ENCODE measurements around the gene ACAP1.
"Not testable (repeated sequence)": the region's sequence is repeated elsewhere in the genome, so short reads cannot be mapped to it uniquely, and the experiment has no call there.

Gene ACAP1

DNA sequence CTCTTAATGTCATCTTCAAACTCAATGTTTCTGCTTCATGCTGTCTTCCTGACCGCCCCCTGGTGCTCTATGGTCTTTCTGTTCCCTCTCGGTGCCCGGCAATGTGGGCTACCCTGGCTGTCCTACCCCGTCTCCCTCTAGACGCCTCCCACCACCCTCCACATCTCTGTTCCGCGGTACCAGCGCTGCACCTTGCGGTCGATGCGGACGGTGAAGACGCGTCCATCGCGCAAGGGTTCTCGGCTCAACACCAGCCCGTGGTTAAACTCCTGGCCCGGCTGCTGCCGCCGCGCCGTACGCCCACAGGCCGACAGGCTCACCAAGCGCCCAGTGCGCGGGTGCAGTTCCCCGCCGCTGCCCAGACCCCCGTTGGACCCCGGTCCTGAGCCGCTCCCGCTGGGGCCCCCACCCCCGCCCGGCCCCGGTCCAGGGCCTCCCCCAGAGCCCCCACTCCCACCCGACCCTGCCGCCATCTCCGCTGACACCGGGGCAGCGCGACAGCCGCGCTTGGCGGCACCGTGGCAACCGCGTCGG, 7.4 kb upstream of the ACAP1 start, which contains the start of gene NEURL4:
Gene NEURL4, minus strand, starts transcription at position 496 of the 534 bp plus-strand sequence. Its CDS starts 23 bp downstream, at position 473.
- DNase-seq (ENCODE audit: low spot score) = no peak

DNA sequence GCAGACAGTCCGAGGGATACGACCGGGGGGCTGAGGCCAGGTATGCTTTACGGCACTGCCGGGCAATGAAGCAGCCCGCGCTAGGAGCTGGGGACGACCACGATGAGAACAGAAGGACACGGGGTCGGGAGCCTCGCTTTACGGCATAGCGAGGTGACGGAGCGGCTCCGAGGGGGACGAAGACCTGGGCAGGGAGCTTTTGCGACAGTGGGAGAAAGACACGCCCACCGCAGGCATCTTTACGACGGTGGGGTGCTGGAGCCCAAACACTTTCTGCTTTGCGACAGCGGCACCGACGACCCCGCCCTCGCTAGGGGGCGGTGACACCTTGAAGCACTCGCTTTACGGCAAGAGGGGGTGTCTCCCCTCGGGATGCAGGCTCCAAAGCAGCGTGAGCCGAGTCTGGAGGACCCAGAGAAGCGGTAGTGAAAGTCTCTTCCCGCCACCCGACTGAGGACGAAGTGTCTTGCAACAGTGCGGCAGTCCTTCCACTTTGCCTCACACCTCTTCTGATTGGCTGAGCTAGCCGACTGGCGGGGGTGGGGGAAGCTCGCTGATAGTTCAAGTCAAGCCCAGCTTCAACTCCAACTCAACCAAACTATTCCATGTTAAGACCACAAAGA, 6.8 kb upstream of the ACAP1 start:
- DNase-seq (ENCODE audit: low spot score) = peak; percentile 96

DNA sequence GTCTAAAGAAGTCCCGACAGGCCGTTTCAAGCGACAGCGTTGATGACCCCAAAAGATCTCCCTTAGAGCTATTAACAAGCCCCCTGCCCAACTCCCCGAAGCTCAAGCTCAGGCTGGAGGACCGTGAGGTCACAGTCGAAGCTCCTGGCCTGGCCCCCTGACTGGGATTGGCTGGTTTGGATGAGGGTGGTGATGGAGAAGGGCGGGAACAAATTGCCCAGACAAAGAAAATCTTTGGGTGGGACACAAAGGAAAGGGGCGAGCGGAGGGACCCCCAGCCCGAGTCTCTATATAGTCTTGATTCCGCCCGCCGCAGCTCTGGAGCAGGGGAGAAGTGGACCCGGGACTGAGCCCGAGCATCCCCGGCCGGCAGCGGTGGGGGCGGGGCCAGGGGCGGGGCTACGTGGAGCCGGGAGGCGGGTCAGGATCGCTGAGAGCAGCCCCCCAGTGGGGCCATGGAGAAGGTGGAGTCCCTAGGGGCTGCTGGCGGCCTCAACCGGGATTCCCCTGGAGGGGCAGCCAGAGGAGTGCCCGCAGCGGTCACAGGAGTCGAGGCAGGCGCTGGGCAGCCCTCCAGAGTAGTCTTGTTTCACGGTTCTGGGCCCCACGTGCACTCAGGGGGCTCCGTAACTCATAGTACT, 6.2 kb upstream of the ACAP1 start:
- DNase-seq (ENCODE audit: low spot score) = peak; percentile 72

DNA sequence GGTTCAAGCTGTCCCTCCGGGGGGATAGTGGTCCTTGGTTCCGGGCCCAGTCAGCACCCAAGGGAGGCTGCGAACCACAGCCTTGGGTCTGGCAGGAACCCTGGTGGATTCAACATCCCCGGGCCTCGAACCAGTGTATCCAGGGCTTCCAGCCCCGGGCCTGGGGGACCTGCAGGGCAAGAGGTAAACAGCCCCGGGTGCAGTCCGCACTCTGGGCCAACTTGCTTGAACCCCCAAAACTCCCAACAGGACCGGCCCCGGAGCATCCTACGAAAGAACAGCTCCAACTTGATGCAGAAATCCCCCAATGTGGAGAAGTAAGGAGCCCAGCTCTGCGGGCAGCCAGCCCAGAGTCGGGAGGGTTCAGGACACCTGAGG, 5.7 kb upstream of the ACAP1 start:
- no peak for DNase-seq (ENCODE audit: low spot score)

DNA sequence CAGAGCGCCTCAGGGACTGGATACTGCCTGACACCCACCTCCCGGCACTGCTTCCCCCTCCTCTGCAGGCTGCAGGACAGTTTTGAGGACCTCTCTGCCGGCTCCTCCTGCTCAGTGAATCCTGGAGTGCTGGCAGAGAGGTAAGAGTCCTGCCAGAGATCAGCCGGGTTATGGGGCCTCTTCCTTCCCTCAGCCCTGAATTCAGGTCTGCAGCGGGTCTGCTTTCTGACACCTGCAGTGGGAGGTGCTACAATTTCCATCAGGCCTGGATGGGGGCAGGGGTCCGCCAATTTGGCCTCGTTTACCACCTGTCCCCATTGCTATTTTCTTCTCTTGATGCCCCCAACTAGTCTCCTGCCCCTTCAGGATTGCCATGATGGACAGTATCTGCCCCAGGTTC, 4.2 kb upstream of the ACAP1 start:
- no peak for DNase-seq (ENCODE audit: low spot score)

DNA sequence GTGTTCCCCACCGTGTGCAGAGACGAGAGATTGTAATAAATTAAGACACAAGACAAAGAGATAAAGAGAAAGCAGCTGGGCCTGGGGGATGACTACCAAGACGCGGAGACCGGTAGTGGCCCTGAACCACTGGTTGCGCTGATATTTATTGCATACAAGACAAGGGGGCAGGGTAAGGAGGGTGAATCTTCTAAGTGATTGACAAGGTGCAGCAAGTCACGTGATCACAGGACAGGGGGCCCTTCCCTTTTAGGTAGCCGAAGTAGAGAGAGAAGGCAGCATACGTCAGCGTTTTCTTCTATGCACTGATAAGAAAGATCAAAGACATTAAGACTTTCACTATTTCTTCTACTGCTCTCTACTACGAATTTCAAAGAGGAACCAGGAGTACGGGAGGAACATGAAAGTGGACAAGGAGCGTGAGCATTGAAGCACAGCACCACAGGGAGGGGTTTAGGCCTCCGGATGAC, 3.7 kb upstream of the ACAP1 start:
- DNase-seq (ENCODE audit: low spot score) = not testable (repeated sequence)

DNA sequence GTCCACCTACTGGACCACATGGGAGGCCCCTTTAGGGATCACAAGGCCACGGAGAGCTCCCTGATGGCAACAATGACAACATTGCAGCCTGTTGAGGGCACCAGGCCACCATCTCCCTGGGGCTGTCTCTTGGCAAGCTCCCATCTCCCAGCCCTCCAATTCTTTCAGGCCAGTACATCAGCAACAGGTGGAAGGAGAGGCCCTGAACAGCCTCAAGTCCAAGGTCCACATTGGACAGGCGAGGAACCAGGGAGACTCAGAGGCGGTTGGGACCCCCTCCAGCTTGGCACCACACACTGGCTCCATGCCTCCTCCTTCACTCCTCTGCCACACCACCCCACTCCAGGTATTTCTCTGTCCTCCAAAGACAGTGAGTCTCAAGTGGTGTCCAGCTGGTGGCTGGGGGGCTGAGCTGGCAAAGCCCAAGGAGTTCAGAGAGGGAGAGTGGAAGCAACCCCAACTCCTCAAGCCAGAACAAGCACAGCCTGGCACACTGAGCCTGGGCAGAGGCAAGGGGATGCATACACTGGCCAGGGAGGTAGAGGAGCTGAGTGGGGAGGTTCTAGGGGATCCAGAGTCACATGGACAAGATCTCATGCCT, 1.3 kb upstream of the ACAP1 start:
- no peak for DNase-seq (ENCODE audit: low spot score)

DNA sequence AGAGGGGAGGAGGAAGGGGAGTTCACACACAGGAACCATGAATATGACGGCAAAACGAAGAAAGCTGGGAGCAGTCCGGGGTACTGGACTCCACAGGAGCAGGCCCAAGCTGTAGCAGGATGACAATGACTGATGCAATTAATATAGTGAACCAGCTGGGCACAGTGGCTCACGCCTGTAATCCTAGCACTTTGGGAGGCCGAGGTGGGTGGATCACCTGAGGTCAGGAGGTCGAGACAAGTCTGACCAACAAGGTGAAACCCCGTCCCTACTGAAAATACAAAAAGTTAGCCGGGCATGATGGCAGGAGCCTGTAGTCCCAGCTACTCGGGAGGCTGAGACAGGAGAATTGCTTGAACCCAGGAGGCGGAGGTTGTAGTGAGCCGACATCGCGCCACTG, 564 bp upstream of the ACAP1 start:
- not testable (repeated sequence) for DNase-seq (ENCODE audit: low spot score)

DNA sequence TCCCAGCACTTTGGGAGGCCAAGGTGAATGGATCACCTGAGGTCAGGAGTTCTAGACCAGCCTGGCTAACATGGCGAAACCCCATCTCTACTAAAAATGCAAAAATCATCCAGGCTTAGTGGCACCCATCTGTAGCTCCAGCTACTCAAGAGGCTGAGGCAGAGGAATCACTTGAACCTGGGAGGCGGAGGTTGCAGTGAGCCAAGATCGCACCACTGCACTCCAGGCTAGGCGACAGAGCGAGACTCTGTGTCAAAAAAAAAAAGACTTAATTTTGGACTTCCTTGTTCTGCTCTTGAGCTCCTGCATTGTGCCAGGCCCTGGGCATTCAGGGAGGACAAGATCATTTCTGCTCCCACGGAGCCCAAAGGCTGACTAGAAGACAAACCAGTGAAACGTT, 1.3 kb downstream of the ACAP1 start:
- not testable (repeated sequence) for DNase-seq (ENCODE audit: low spot score)

DNA sequence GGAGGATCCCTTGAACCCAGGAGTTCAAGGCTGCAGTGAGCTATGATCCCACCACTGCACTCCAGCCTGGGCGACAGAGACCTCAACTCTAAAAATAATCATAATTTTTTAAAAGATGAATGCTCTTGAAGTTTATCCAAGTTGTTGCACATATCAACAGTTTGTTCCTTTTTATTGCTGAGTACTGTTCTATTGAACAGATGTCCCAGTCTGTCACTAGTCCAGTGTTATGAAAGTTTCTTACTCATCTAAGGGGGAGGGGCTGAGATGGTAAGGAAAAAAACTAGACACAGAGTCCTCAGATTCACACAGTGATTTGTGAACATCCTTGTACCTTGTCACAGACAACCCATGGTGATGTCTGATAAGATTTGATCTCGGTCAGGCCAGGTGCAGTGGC, 3.9 kb downstream of the ACAP1 start:
- no peak for DNase-seq (ENCODE audit: low spot score)

DNA sequence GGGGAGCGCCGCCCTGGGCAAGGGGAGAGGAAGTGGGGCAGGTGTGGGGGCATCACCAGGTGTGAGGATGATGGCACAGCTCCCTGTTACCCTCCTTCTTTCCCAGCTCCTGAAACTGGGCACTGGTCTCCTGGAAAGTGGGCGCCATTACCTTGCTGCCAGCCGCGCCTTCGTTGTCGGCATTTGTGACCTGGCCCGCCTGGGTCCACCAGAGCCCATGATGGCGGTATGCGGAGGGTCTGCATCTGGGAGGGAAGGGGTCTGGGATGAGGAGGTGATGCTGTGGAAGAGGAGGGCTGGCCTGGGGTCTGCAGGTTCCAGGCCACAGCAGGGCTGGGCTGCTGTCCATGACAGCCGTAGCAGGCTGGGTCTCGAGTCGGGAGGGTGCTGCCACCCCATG, 5.5 kb downstream of the ACAP1 start:
- no peak for DNase-seq (ENCODE audit: low spot score)

DNA sequence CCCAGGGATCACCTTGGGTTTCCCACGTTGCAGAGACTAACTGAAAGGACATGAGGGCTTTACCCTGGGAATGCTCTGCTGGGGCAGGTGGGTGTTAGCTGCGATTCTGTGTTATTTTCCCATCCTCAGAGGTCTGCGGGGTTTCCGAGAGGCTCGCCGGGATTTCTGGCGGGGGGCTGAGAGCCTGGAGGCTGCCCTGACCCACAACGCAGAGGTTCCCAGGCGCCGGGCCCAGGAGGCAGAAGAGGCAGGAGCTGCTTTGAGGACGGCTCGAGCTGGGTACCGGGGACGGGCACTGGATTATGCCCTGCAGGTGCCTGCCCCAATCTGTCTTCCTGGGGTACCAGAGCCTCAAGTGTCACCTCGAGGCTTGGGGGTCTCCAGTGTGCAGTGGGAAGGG, 6.9 kb downstream of the ACAP1 start:
- no peak for DNase-seq (ENCODE audit: low spot score)

DNA sequence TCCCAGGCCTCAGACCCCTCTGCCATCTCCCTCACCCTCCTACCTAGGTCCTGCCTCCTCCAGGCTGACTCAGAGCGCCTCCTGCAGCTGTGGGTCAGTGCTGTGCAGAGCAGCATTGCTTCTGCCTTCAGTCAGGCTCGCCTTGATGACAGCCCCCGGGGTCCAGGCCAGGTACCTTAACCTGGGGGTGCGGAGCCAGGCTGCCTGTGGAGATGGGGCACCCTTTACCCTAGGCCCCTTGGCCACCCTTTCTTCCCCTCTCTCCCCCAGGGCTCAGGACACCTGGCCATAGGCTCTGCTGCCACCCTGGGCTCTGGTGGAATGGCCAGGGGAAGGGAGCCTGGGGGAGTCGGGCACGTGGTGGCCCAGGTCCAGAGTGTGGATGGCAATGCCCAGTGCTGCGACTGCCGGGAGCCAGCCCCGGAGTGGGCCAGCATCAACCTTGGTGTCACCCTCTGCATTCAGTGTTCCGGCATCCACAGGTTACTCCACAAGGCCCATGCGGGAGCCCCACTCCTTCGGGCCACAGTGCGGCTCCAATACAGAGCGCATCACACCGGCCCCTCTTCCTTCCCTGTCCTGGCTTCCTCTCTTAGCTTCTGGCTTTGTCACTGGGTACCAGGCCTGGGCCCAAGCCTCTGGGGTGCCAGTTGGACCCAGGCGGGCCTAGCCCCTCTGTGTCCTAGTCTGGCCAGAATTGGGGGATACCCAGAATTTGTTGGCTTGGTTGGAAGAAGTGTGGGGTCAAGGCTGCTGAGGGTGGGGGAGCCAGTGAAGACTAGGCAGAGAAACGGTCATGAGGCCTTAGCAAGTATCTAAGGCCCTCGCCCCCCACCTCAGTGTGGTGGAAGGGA, 10.7 kb downstream of the ACAP1 start:
- DNase-seq (ENCODE audit: low spot score) = no peak

DNA sequence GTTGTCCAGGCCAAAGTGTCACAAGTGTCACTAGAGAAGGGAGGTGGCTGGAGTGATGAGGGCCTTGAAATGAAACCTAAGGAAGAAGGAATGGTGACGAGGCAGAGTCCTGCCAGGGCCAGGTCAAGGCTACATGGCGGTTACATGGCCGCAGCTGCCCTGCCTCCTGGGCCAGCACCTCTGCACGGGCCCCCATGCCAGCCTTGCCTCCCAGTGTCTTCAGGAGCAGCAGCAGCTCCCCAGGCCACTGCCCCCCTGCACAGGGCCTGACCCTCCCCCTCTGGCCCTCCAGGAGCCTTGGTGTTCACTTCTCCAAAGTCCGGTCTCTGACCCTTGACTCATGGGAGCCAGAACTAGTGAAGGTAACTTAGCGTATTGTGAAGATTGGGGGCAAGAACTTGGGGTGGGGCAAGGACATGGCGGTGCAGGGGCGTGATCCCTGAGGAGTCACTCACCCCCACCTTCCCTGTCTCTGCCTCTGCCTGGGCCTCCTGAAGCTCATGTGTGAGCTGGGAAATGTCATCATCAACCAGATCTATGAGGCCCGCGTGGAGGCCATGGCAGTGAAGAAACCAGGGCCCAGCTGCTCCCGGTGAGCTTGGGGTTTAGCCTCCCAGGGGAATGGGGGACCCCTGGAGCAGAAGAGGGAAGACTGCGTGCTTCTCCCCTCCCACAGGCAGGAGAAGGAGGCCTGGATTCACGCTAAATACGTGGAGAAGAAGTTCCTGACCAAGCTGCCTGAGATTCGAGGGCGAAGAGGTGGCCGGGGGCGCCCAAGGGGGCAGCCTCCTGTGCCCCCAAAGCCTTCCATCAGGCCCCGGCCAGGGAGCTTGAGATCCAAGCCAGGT, 11.5 kb downstream of the ACAP1 start:
- DNase-seq (ENCODE audit: low spot score) = no peak

DNA sequence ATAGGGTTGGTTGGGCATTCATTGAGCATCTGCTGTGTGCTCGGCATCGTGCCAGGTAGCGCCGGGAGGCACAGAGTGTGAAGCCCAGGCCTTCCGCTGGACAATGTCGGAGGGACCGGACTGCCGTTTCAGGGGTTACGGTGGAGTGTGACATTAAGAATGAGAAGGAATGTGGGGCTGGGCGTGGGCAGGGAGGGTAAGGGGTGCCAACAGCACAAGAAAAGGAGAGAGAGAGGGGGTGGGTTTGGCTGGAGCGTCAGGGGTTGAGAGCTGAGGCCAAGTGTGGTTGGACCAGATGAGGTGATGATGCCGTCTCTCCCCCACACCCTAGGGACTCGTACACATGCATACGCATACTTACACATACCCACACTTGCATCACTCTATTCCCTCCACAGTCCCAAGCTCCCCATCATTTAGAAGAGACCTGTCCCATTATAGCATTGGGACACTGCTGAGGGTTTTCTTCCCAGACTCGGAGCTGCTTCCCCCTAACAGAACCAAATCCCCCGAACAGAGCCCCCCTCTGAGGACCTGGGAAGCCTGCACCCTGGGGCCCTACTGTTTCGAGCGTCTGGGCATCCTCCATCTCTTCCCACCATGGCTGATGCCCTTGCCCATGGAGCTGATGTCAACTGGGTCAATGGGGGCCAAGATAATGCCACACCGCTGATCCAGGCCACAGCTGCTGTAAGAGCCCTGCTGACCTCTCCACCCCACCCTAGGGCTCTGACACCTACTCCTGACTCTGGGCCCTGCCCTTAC, 12.3 kb downstream of the ACAP1 start:
- no peak for DNase-seq (ENCODE audit: low spot score)

DNA sequence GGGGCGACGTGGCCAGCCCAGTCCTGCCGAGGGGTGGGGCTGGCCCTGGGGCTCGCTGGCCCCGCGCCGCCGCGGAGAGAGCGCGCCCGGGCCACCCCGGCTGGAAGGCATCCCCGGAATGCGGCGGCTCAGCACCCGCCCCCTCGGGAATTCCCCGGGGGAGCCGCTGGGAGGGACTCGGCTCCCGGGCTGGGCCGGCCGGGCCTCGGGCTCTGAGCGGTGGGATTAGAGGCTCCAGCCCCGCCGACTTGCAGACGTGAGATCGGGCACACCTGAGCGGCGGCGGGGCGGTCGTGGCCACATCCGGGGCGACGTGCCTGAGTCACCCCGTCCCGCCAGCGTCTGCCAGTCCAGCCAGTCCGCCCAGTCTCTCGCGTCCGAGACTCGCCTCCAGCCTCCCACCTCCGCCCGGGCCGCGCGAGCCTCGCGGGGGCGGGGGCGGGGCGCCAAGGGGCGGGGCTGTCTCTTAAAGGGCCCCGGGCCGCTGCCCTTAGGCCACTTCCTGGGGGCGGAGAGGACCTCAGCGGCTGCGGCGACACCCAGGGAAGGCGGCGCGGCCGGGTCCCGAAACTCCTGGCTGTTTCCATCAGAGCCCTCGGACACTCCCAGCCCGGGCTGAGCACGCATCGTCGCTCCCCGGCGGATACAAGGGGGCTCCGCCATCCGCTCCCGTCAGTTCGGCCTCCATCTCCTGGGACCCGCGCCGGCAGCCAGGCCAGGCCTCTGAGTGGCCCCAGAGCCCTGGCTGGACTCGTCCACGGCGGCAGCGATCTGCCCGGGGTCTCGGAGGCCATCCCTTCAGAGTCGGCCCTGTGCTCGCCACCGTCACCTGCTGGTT, 15.6 kb downstream of the ACAP1 start, which contains the start of gene KCTD11:
Gene KCTD11, plus strand, starts transcription at position 498 of the 838 bp plus-strand sequence.
- peak; percentile 79 for DNase-seq (ENCODE audit: low spot score)

DNA sequence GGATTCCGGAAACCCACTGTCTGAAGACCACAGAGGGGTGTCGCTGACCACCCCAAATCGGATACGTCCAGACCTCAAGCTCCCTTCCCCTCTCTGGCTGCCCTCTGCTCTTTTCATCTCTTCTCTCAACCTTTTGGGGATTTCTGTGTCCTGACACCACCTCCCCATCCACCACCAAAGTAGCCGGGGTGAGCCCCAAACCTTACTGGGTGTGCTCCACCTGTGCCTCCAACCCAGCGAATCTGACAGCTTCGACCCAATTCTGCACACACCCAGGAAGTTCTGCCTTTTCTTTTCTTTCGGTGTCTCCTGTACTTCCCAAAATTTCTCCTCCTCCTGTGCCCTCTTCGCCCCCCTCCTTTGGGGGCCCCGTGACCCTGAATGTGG, 16.2 kb downstream of the ACAP1 start:
- no peak for DNase-seq (ENCODE audit: low spot score)

DNA sequence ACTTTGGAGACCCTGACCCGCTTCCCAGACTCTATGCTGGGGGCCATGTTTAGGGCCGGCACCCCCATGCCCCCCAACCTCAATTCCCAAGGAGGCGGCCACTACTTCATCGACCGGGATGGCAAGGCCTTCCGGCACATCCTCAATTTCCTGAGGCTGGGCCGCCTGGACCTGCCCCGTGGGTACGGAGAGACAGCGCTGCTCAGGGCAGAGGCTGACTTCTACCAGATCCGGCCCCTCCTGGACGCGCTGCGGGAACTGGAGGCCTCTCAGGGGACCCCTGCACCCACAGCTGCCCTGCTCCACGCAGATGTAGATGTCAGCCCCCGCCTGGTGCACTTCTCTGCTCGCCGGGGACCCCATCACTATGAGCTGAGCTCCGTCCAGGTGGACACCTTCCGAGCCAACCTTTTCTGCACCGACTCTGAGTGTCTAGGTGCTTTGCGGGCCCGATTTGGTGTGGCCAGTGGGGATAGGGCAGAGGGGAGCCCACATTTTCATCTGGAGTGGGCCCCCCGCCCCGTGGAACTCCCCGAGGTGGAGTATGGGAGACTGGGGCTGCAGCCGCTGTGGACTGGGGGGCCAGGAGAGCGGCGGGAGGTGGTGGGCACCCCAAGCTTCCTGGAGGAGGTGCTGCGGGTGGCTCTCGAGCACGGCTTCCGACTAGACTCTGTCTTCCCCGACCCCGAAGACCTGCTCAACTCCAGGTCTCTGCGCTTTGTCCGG, 16.7 kb downstream of the ACAP1 start:
- no peak for DNase-seq (ENCODE audit: low spot score)
